GM12873 (cell line): ENCODE data around the gene CHCHD5.

Experiments
- TF ChIP-seq, protein P1 (sequence below): IDR thresholded peaks from 2 replicates; pipeline ENCODE4 v1.5.1; 2012; ENCODE audit warnings: low read depth, mild to moderate bottlenecking, moderate library complexity, low read length, control low read depth; ENCODE audit not compliant: insufficient read depth; ENCODE audit errors: missing control alignments

CHCHD5 gene

DNA sequence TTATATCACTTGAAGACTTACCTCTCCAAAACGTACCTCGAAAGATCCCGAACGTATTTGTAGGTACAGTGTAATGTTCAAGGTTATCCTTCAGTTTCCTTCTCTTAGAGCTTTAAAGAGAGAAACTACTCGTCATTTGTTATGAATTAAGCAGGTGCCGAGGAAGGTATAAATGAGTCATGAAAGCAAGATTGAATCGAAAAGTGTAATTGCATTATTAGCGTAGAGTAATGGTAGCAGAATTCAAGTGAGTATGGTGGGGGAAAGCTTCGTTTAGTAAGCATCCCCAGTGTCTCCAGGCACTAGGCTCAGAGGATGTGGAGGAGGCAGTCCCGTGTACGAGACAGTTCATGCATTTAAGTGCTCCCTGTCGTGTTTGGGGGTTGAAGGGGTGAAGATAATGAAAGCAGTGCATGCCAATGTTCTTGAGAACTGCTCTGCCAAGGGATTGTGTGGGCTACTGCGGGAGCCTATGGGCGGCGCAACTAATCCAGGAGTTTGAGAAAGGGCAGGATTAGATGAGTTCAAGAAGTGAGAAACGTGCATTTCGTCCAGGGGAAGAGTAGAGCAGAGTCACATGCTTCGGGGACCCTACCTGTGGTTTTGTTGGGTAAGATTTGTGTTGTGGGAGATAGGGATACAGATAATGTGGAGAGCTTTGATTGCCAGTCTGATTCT lies 41.3 kb upstream of the CHCHD5 start:
- TF ChIP-seq, protein P1, sequence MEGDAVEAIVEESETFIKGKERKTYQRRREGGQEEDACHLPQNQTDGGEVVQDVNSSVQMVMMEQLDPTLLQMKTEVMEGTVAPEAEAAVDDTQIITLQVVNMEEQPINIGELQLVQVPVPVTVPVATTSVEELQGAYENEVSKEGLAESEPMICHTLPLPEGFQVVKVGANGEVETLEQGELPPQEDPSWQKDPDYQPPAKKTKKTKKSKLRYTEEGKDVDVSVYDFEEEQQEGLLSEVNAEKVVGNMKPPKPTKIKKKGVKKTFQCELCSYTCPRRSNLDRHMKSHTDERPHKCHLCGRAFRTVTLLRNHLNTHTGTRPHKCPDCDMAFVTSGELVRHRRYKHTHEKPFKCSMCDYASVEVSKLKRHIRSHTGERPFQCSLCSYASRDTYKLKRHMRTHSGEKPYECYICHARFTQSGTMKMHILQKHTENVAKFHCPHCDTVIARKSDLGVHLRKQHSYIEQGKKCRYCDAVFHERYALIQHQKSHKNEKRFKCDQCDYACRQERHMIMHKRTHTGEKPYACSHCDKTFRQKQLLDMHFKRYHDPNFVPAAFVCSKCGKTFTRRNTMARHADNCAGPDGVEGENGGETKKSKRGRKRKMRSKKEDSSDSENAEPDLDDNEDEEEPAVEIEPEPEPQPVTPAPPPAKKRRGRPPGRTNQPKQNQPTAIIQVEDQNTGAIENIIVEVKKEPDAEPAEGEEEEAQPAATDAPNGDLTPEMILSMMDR: no peak

DNA sequence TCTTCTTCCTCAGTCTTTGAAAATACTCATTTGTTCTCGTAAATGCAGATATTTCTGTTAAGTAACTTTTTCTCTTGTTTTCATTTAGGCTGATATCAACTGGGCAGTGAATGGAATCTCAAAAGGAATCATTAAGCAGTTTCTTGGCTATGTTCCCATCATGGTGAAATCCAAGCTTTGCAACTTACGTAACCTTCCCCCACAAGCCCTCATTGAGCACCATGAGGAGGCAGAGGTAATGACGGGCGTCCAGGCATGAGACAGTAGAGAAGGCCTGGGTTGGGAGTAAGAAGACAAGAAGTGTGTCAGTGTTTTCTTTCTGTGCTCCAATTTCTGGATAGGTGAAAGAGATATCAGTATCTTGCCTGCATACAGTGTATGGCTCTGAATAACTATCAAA lies 37.1 kb upstream of the CHCHD5 start:
- TF ChIP-seq, protein P1: no peak

DNA sequence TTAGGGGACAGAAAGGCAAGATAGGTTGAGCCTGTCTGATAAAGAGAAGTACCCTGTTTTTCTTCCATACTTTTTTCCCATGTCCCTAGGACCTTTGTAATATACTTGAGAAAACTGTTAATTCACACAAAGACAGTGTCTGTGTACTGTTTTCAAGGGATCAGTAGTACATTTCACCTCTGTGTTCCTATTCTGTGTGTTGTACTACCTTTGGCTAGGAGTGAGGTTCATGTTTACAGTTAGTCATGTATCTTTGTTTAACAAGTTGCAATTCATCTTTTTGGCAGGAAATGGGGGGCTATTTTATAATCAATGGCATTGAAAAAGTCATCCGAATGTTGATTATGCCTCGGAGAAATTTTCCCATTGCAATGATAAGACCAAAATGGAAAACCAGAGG lies 35.4 kb upstream of the CHCHD5 start:
- TF ChIP-seq, protein P1: no peak

DNA sequence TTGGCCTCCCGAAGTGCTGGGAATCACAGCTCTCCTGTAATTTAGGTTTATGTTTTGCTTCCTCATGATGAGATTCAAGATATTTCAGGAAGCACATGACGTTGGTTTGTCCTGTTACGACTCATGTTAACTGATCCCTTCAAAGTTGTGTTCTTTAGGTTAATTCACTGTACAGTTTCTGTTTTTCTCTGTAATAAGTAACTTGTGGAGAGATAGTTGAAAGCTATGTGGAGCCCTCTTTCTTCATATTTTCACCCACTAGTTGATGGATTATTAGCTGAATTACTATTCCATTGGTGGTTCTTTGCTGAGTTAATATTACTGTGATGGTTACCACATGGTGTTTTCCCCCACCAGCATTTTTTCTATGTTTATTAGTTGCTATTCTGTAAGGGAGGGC lies 18.3 kb upstream of the CHCHD5 start:
- TF ChIP-seq, protein P1: no peak

DNA sequence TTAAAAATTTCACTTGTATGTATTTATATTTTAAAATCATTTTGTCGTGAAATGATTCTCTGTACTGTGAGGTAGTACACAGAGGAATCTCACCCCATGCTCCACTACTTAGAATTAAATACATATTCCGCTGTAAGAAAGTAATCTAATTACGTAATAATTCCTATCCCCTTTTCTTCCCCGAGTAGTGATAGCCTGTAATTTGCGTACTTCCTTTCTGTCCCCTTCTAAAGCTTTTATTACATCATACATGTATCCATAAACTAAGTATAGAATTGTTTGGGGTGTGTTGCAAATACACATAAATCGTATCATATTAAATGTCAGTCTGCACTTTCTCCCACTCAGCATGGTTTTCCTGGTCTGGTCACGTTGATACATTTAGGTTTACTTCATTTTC lies 12.4 kb upstream of the CHCHD5 start:
- TF ChIP-seq, protein P1: no peak

DNA sequence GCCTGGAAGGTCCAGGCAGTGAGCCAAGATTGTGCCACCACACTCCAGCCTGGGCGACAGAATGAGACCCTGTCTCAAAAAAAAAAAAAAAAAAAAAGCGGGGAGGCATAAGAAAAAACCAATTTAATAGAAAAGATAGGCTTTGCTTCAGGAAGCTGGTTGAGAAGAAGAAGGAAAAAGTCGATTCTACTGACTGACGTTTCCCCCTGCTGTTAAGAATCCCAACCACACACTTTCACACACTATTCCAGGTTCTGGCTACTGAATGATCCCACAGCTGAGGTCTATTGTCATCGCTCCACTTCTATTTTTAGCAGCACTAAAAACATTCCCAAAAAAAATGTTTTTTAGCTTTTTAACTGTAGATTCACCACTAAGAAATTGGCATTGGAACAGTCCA lies 6.7 kb upstream of the CHCHD5 start:
- TF ChIP-seq, protein P1: no peak

DNA sequence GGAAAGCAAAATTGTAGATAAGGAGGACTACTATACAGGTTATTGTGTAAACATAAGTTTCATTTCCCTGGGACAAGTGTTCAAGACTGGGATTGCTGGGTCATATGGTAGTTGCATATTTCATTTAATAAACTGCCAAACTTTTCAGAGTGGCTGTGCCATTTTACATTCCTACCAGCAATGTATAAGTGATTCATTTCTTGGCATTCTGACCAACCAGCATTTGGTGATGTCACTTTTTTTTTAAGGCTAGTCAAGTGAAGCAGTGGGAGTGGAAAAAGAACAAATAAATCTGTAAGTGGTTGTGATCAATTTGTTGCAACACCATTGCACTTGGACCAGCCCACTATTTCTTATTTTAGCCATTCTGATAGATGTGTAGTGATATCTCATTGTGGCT lies 5.2 kb upstream of the CHCHD5 start:
- TF ChIP-seq, protein P1: no peak
